GM10266 (cell line): Measurements from ENCODE around the gene SPINT3.

Source experiments
- DNase-seq: peaks from one replicate; pipeline ENCODE4 v3.0.0; 2012; ENCODE audit errors: extremely low spot score
- CTCF ChIP-seq: IDR thresholded peaks from 2 replicates; pipeline ENCODE4 v1.5.1; 2012; ENCODE audit warnings: mild to moderate bottlenecking, low read depth; ENCODE audit not compliant: control insufficient read depth, insufficient read depth; ENCODE audit errors: missing control alignments

Gene SPINT3

GRCh38 chr20:45469336-45470261, 45.8 kb downstream of the SPINT3 start, which contains the start of gene WFDC2:
WFDC2 (plus strand) TSS chr20:45469753; CDS start chr20:45469782, 29 bp downstream.
- peak; percentile 10 for TF ChIP-seq CTCF
- DNase-seq, result no peak

- no peak for TF ChIP-seq CTCF
- DNase-seq, result no peak
Observed at GRCh38 chr20:45467861-45468260, 47.6 kb downstream of the SPINT3 start.

- no peak for TF ChIP-seq CTCF
- DNase-seq, result no peak
Observed at GRCh38 chr20:45467172-45467571, 48.2 kb downstream of the SPINT3 start.

GRCh38 chr20:45465491-45466266, 49.7 kb downstream of the SPINT3 start:
- TF ChIP-seq CTCF, result no peak

GRCh38 chr20:45463709-45464108, 51.7 kb downstream of the SPINT3 start:
- DNase-seq, result no peak
- TF ChIP-seq CTCF, result no peak

More at GRCh38 chr20:45465491-45466266, 49.7 kb downstream of the SPINT3 start:
- no peak for DNase-seq

GRCh38 chr20:45462711-45463509, 52.5 kb downstream of the SPINT3 start:
- no peak for TF ChIP-seq CTCF
- no peak for DNase-seq
